ENCODE results near the gene CCL27.
A peak's percentile ranks its signal among the peaks of the same experiment; 100 is the strongest.

Gene CCL27

DNA sequence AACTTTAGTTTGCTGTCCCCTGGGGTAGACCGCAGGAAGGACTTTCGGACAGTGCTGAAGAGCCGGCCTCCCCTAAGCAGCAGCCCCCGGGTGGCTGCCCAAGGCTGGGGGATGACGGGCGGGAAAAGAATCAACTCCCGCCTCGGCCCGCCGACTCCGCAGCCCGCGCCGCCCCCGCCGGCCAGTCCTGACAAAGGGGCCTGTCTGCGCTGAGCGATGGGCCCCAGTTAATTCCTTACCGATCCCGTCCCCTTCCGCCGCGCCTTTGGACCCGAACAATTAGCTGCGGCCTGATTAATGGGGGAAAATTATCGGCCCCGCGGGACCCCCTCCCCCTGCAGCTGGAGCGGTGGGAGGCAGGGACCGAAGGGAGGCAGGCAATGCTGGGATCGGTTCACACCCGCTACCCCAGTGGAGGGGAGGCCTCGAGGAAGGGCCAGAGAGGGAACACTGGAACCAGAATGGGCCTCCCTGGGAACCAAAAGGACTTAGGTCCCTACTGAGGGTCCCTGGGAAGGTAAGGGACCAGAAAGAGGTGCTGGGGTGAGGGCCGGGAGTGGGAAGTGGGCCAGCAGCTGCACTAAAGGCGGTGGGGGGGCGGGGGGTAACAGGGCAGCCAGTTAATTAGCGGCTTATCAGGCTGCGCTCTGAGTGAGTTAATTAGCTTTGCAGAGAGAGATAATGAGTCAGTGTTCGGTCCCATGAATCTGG lies 37.8 kb downstream of the CCL27 start:
- DNase-seq = no peak

GRCh38 chr9:34623374-34624235 lies 38.9 kb downstream of the CCL27 start:
- DNase-seq = no peak

- peak; percentile 66 to 85 for DNase-seq
Measured at GRCh38 chr9:34620061-34620994, 42.1 kb downstream of the CCL27 start, which contains the start of gene DCTN3. DCTN3 (minus strand) TSS chr9:34620495; CDS start chr9:34620464, 31 bp downstream.

GRCh38 chr9:34615132-34615531 lies 47.3 kb downstream of the CCL27 start:
- DNase-seq = no peak

GRCh38 chr9:34612788-34613390 lies 49.6 kb downstream of the CCL27 start:
- DNase-seq = peak; percentile 13 to 70

Data from SHP77 (cell line).